HepG2 (cell line): ENCODE data around the gene PIGW. TPM values are rescaled to one million over a fixed set of nuclear protein-coding genes. Genes with fewer than 3 reads are reported as not detected.

ENCODE experiments used
- DNMT1 ChIP-seq: sonication (generic); formaldehyde crosslinking; IDR thresholded peaks from 2 replicates; pipeline ENCODE4 v1.5.1; 2020; ENCODE audit warnings: mild to moderate bottlenecking, missing genetic modification reagents
- GATA4 ChIP-seq: sonication (generic); IDR thresholded peaks from 2 replicates; pipeline ENCODE4 v1.6.1; 2016; ENCODE audit warnings: antibody characterized with exemption, low read depth, borderline replicate concordance
- NFYC ChIP-seq: IDR thresholded peaks from 2 replicates; pipeline ENCODE4 v1.6.1; 2016; ENCODE audit warnings: missing genetic modification reagents, missing compliant biosample characterization
- SOX5 ChIP-seq: IDR thresholded peaks from 2 replicates; pipeline ENCODE4 v1.6.1; 2016; ENCODE audit warnings: borderline replicate concordance
- SRSF4 ChIP-seq: fragments of 200-400 bp; formaldehyde crosslinking; IDR thresholded peaks from one replicate; pipeline ENCODE4 v1.6.1; 2018; ENCODE audit warnings: mild to moderate bottlenecking, low read depth, low read length, moderate library complexity; ENCODE audit not compliant: poor library complexity, severe bottlenecking
- TARDBP ChIP-seq: sonication (generic); formaldehyde crosslinking; IDR thresholded peaks from 2 replicates; pipeline ENCODE4 v1.8.0; 2022; ENCODE audit warnings: mild to moderate bottlenecking, missing genetic modification reagents
- ZNF143 ChIP-seq: sonication (generic); formaldehyde crosslinking; IDR thresholded peaks from 2 replicates; pipeline ENCODE4 v1.4.0; 2020; ENCODE audit warnings: missing genetic modification reagents
- ZNF354B ChIP-seq: sonication (generic); formaldehyde crosslinking; IDR thresholded peaks from 2 replicates; pipeline ENCODE4 v1.8.0; 2022; ENCODE audit warnings: mild to moderate bottlenecking, missing genetic modification reagents
- ZNF44 ChIP-seq: sonication (generic); formaldehyde crosslinking; IDR thresholded peaks from 2 replicates; pipeline ENCODE4 v1.5.1; 2020; ENCODE audit warnings: mild to moderate bottlenecking, missing genetic modification reagents
- ZNF530 ChIP-seq: sonication (generic); formaldehyde crosslinking; IDR thresholded peaks from 2 replicates; pipeline ENCODE4 v1.5.0; 2020; ENCODE audit warnings: low read depth, mild to moderate bottlenecking, missing genetic modification reagents
- ZNF816 ChIP-seq: sonication (generic); formaldehyde crosslinking; IDR thresholded peaks from 2 replicates; pipeline ENCODE4 v1.8.0; 2022; ENCODE audit warnings: missing genetic modification reagents, mild to moderate bottlenecking, borderline replicate concordance
- ZNF878 ChIP-seq: sonication (generic); formaldehyde crosslinking; IDR thresholded peaks from 2 replicates; pipeline ENCODE4 v1.8.1; 2023; ENCODE audit warnings: mild to moderate bottlenecking, missing genetic modification reagents, moderate library complexity
- ZSCAN29 ChIP-seq: sonication (generic); formaldehyde crosslinking; conservative IDR thresholded peaks from 2 replicates; pipeline ENCODE4 v1.4.0; 2020; ENCODE audit warnings: mild to moderate bottlenecking, missing genetic modification reagents
- polyA plus RNA-seq, 8 experiments: library from polyadenylated mRNA; depleted of rRNA in 3 of 8; stranded (reverse) in 7 of 8; unstranded in 1 of 8; fragments of >200 nt; fragmentation: Illumina TruSeq in 4 of 8; extraction: Trizol in 4 of 8; gene quantifications; 2 replicates each; pipeline versions ENCODE4 v1.2.1 to v1.2.3, GENCODE V29; 2011 to 2016; ENCODE audit warnings: low read depth in 4 of 8, missing spikeins in 1 of 8, mixed read lengths in 1 of 8; ENCODE audit not compliant: insufficient read depth in 1 of 8
- total RNA-seq, 5 experiments: library from RNA; depleted of rRNA; stranded (reverse); fragments of >200 nt; fragmentation: Illumina TruSeq; extraction: Trizol; gene quantifications; 2 replicates each; pipeline ENCODE4 v1.2.3, GENCODE V29; 2016; ENCODE audit warnings: low read depth in 1 of 5
- TF ChIP-seq, protein P1 (sequence below): sonication (generic); formaldehyde crosslinking; IDR thresholded peaks from 2 replicates; pipeline ENCODE4 v1.4.0; 2020; ENCODE audit warnings: low read depth, mild to moderate bottlenecking, missing genetic modification reagents
- TF ChIP-seq, protein P2 (sequence below): sonication (generic); formaldehyde crosslinking; IDR thresholded peaks from 2 replicates; pipeline ENCODE4 v1.4.0; 2020; ENCODE audit warnings: missing genetic modification reagents; ENCODE audit errors: not compliant biosample characterization
- TF ChIP-seq, protein P3 (sequence below), 2 experiments: sonication (generic) in 1 of 2; formaldehyde crosslinking in 1 of 2; IDR thresholded peaks; 2 replicates each; pipeline versions ENCODE4 v1.5.1 to v1.6.1; 2011 to 2020; ENCODE audit warnings: borderline replicate concordance in 1 of 2, low read depth in 1 of 2, low read length in 1 of 2, mild to moderate bottlenecking in 1 of 2, missing genetic modification reagents in 1 of 2, moderate library complexity in 1 of 2
- TF ChIP-seq, protein P4 (sequence below): IDR thresholded peaks from 2 replicates; pipeline ENCODE4 v1.6.1; 2016; ENCODE audit warnings: mild to moderate bottlenecking, missing biosample characterization, missing genetic modification reagents
- TF ChIP-seq, protein P5 (sequence below): sonication (generic); formaldehyde crosslinking; IDR thresholded peaks from 2 replicates; pipeline ENCODE4 v1.4.0; 2020; ENCODE audit warnings: mild to moderate bottlenecking, missing genetic modification reagents, borderline replicate concordance
- TF ChIP-seq, protein P6 (sequence below): sonication (generic); formaldehyde crosslinking; IDR thresholded peaks from 2 replicates; pipeline ENCODE4 v1.5.0; 2020; ENCODE audit warnings: mild to moderate bottlenecking, missing genetic modification reagents

Gene PIGW
- total and polyA plus RNA-seq, 2 of the 13 experiments (the other 11 are each of a cell fraction or from before 2014, with no cell fraction given): 9.0 to 24.0 TPM

DNA sequence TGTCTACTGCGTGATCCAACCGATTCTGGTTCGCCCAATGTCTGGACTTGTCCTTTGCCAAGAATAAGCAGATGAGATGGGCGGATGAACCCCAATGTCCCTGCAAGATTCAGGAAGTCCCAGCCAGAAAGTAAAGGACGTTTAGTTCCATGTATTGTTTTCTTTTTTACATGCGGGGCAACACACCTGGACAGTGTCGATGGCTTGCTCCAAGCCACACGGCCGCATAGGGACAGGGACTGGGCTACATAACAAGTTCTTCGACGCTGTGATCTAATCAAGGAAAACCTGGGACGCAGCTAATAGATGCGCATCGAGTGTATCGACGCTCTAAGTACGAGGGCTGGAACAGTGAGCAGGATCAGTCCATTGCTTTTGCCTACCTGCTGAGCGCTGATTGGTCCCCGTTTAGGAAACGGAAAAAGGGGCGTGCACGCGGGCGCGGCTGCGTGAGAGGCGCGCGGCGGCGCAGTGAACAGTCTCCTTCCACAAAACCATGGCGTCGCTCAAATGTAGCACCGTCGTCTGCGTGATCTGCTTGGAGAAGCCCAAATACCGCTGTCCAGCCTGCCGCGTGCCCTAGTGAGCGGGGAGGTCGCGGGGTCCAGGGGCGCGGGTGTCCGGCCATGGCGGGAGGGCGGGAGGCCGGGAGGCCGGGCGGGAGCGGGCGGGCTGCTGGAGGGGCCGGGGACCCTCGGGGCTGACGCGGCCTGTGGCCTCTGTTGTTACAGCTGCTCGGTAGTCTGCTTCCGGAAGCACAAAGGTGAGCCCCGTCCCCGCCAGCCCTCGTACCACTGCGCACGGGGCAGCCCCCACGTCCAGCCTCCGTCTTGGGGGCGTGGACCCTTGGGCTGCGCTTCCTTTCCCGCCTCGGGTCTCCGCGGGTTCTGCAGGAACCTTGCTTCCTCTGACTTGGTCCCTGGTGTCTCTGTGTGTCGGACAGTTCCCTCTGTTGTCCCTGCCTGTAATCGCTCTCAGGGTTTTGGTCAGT is 48.3 kb upstream of the PIGW start, which contains the start of gene ZNHIT3 (continued):
- TF ChIP-seq, protein P1, sequence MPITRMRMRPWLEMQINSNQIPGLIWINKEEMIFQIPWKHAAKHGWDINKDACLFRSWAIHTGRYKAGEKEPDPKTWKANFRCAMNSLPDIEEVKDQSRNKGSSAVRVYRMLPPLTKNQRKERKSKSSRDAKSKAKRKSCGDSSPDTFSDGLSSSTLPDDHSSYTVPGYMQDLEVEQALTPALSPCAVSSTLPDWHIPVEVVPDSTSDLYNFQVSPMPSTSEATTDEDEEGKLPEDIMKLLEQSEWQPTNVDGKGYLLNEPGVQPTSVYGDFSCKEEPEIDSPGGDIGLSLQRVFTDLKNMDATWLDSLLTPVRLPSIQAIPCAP (CRISPR knock-in tag): no peak
- no peak for TF ChIP-seq ZNF816
- peak; percentile 94 for TF ChIP-seq ZNF44 (CRISPR knock-in tag)
- TF ChIP-seq, protein P2, sequence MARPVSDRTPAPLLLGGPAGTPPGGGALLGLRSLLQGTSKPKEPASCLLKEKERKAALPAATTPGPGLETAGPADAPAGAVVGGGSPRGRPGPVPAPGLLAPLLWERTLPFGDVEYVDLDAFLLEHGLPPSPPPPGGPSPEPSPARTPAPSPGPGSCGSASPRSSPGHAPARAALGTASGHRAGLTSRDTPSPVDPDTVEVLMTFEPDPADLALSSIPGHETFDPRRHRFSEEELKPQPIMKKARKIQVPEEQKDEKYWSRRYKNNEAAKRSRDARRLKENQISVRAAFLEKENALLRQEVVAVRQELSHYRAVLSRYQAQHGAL (CRISPR knock-in tag): no peak
- TF ChIP-seq, protein P3, sequence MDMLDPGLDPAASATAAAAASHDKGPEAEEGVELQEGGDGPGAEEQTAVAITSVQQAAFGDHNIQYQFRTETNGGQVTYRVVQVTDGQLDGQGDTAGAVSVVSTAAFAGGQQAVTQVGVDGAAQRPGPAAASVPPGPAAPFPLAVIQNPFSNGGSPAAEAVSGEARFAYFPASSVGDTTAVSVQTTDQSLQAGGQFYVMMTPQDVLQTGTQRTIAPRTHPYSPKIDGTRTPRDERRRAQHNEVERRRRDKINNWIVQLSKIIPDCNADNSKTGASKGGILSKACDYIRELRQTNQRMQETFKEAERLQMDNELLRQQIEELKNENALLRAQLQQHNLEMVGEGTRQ (IDR thresholded peaks at IDR 0.05; ENCODE audit: low read depth, low read length): no peak
- TF ChIP-seq, protein P3 (CRISPR knock-in tag; IDR thresholded peaks at IDR 0.05; ENCODE audit: borderline replicate concordance): no peak
- TF ChIP-seq ZNF530 (CRISPR knock-in tag): no peak
- TF ChIP-seq, protein P4, sequence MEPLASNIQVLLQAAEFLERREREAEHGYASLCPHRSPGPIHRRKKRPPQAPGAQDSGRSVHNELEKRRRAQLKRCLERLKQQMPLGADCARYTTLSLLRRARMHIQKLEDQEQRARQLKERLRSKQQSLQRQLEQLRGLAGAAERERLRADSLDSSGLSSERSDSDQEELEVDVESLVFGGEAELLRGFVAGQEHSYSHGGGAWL (CRISPR knock-in tag): peak; percentile 83; the same call in 1 of the 2 replicates
- no peak for TF ChIP-seq DNMT1 (CRISPR knock-in tag)
- peak; percentile 85; the same call in 1 of the 2 replicates for TF ChIP-seq ZNF878 (CRISPR knock-in tag)
- TF ChIP-seq, protein P5, sequence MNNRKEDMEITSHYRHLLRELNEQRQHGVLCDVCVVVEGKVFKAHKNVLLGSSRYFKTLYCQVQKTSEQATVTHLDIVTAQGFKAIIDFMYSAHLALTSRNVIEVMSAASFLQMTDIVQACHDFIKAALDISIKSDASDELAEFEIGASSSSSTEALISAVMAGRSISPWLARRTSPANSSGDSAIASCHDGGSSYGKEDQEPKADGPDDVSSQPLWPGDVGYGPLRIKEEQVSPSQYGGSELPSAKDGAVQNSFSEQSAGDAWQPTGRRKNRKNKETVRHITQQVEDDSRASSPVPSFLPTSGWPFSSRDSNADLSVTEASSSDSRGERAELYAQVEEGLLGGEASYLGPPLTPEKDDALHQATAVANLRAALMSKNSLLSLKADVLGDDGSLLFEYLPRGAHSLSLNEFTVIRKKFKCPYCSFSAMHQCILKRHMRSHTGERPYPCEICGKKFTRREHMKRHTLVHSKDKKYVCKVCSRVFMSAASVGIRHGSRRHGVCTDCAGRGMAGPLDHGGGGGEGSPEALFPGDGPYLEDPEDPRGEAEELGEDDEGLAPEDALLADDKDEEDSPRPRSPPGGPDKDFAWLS (CRISPR knock-in tag): no peak
- TF ChIP-seq ZSCAN29: no peak
- TF ChIP-seq SRSF4: no peak
- peak; percentile 94 for TF ChIP-seq NFYC (CRISPR knock-in tag)
- peak; percentile 62; the same call in 1 of the 2 replicates for TF ChIP-seq GATA4
- no peak; the same call in 1 of the 2 replicates for TF ChIP-seq ZNF143
- peak; percentile 85 for TF ChIP-seq TARDBP (CRISPR knock-in tag)
- TF ChIP-seq, protein P6, sequence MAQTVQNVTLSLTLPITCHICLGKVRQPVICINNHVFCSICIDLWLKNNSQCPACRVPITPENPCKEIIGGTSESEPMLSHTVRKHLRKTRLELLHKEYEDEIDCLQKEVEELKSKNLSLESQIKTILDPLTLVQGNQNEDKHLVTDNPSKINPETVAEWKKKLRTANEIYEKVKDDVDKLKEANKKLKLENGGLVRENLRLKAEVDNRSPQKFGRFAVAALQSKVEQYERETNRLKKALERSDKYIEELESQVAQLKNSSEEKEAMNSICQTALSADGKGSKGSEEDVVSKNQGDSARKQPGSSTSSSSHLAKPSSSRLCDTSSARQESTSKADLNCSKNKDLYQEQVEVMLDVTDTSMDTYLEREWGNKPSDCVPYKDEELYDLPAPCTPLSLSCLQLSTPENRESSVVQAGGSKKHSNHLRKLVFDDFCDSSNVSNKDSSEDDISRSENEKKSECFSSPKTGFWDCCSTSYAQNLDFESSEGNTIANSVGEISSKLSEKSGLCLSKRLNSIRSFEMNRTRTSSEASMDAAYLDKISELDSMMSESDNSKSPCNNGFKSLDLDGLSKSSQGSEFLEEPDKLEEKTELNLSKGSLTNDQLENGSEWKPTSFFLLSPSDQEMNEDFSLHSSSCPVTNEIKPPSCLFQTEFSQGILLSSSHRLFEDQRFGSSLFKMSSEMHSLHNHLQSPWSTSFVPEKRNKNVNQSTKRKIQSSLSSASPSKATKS (CRISPR knock-in tag): no peak
- no peak for TF ChIP-seq ZNF354B (CRISPR knock-in tag)
- TF ChIP-seq SOX5 (CRISPR knock-in tag): peak; percentile 46; the same call in 1 of the 2 replicates
